ENCODE data around the gene HEBP2.
"Not testable (repeated sequence)": the region's sequence is repeated elsewhere in the genome, so short reads cannot be mapped to it uniquely, and the experiment has no call there.

The HEBP2 gene

GRCh38 chr6:138416206-138416605, 12.2 kb downstream of the HEBP2 start:
- peaks cover 57% of the 10 kb centered on the region for H3K36me3 ChIP-seq (ENCODE audit: control insufficient read depth, insufficient read depth, low read length)
- H3K9ac ChIP-seq (ENCODE audit: low read length) = no peak overlapping the region
- no peak overlapping the region for H3K4me3 ChIP-seq (ENCODE audit: low read depth, low read length)
- H3K27ac ChIP-seq (ENCODE audit: low read depth, low read length) = no peak overlapping the region
- no peaks in the 10 kb centered on the region for H3K27me3 ChIP-seq (ENCODE audit: control insufficient read depth, insufficient read depth, low read length)
- no peaks in the 10 kb centered on the region for H3K4me1 ChIP-seq (ENCODE audit: control insufficient read depth, insufficient read depth, low read length)
- no peaks in the 10 kb centered on the region for H3K9me3 ChIP-seq (ENCODE audit: control insufficient read depth, insufficient read depth, low read depth, low read length)

GRCh38 chr6:138417493-138418117, 13.6 kb downstream of the HEBP2 start:
- Histone ChIP-seq H3K9me3 (ENCODE audit: control insufficient read depth, insufficient read depth, low read depth, low read length) (no peaks in the 10 kb centered on the region), H3K4me1 (ENCODE audit: control insufficient read depth, insufficient read depth, low read length) (no peaks in the 10 kb centered on the region), H3K36me3 (ENCODE audit: control insufficient read depth, insufficient read depth, low read length) (peaks cover 50% of the 10 kb centered on the region), H3K9ac (ENCODE audit: low read length) (no peak overlapping the region), H3K4me3 (ENCODE audit: low read depth, low read length) (no peak overlapping the region), H3K27ac (ENCODE audit: low read depth, low read length) (no peak overlapping the region), H3K27me3 (ENCODE audit: control insufficient read depth, insufficient read depth, low read length) (no peaks in the 10 kb centered on the region)

DNA sequence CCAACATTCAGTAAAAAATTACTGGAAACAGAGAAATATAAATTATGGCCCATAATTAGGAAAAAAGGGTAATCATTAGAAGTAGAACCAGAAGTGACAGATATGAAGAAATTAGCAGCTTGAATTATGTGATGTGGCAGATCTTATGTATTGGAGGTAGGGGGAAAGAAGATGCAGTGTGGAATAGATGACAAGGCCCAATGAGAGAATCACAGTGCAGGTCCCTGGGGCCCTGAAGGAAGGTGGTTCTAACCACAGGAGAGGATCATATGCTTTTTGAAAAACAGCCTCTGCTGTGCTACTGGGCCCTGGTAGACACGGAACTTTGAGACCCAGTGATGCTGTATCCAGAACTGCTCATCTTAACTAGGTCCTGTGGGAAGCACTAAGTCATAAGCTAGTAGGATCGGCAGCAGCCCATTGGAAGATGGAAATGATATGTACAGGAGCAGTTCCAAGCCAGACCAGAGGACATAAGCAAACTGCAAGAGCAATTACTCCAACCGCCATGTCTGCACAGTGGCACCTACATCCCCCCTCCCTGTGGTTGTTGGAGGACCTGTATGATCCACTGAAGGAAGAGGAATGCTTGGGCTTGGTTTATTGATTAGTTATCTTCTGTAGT, 14.2 kb downstream of the HEBP2 start:
- no peak overlapping the region for H3K9ac ChIP-seq (ENCODE audit: low read length)
- H3K27me3 ChIP-seq (ENCODE audit: control insufficient read depth, insufficient read depth, low read length) = no peaks in the 10 kb centered on the region
- H3K4me3 ChIP-seq (ENCODE audit: low read depth, low read length) = no peak overlapping the region
- H3K9me3 ChIP-seq (ENCODE audit: control insufficient read depth, insufficient read depth, low read depth, low read length) = no peaks in the 10 kb centered on the region
- peaks cover 44% of the 10 kb centered on the region for H3K36me3 ChIP-seq (ENCODE audit: control insufficient read depth, insufficient read depth, low read length)
- H3K4me1 ChIP-seq (ENCODE audit: control insufficient read depth, insufficient read depth, low read length) = no peaks in the 10 kb centered on the region
- no peak overlapping the region for H3K27ac ChIP-seq (ENCODE audit: low read depth, low read length)

- H3K27me3 ChIP-seq (ENCODE audit: control insufficient read depth, insufficient read depth, low read length) = no peaks in the 10 kb centered on the region
- no peak overlapping the region for H3K4me3 ChIP-seq (ENCODE audit: low read depth, low read length)
- H3K9ac ChIP-seq (ENCODE audit: low read length) = no peak overlapping the region
- no peak overlapping the region for H3K27ac ChIP-seq (ENCODE audit: low read depth, low read length)
- no peaks in the 10 kb centered on the region for H3K4me1 ChIP-seq (ENCODE audit: control insufficient read depth, insufficient read depth, low read length)
- H3K9me3 ChIP-seq (ENCODE audit: control insufficient read depth, insufficient read depth, low read depth, low read length) = no peaks in the 10 kb centered on the region
- peaks cover 42% of the 10 kb centered on the region for H3K36me3 ChIP-seq (ENCODE audit: control insufficient read depth, insufficient read depth, low read length)
These were observed 15.7 kb downstream of the HEBP2 start for GRCh38 chr6:138419766-138420165.

DNA sequence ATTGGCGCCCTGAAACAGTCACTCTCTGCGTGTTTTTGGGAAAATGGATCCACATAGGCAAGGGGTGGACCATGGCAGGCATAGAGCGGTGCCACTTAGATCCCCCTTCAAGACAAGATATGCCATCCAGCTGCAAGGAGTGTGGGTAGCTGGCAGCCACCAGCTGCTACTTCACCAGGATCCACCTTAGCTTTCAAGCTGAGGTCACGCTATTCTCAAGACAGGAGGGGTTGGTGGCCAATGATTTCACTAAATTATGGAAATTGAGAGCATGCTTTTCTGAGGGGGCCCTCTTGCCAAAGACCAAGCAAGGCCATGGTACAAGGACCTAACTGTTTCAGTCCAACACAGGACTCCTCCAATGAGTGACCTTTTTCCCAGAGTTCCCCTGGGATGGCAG, 16.3 kb downstream of the HEBP2 start:
- H3K4me3 ChIP-seq (ENCODE audit: low read depth, low read length) = no peak overlapping the region
- no peak overlapping the region for H3K27ac ChIP-seq (ENCODE audit: low read depth, low read length)

DNA sequence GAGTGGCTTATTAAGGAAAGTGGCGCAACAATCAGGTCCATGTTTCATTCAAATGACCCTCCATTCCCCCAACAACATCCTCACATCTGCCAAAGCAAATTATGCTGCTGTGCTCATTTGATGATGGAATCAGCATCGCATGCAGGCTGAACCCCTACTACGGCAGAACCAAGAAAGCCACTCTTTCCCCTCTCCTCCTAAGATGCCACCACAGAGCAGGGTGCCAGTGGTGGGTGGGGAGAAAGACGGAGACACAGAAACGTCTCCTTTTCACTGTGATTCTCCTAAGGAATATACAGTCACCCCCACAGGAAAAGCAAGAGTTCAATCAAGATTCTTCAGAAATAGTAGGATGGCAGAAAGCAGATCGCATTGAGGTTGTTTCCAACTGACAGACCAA, 17.1 kb downstream of the HEBP2 start:
- H3K4me3 ChIP-seq (ENCODE audit: low read depth, low read length) = no peak overlapping the region
- H3K36me3 ChIP-seq (ENCODE audit: control insufficient read depth, insufficient read depth, low read length) = peaks cover 31% of the 10 kb centered on the region
- H3K9ac ChIP-seq (ENCODE audit: low read length) = no peak overlapping the region
- no peaks in the 10 kb centered on the region for H3K27me3 ChIP-seq (ENCODE audit: control insufficient read depth, insufficient read depth, low read length)
- no peaks in the 10 kb centered on the region for H3K9me3 ChIP-seq (ENCODE audit: control insufficient read depth, insufficient read depth, low read depth, low read length)
- H3K27ac ChIP-seq (ENCODE audit: low read depth, low read length) = no peak overlapping the region
- H3K4me1 ChIP-seq (ENCODE audit: control insufficient read depth, insufficient read depth, low read length) = no peaks in the 10 kb centered on the region

More for the DNA sequence above, 16.3 kb downstream of the HEBP2 start:
- H3K4me1 ChIP-seq (ENCODE audit: control insufficient read depth, insufficient read depth, low read length) = no peaks in the 10 kb centered on the region
- no peaks in the 10 kb centered on the region for H3K27me3 ChIP-seq (ENCODE audit: control insufficient read depth, insufficient read depth, low read length)
- no peak overlapping the region for H3K9ac ChIP-seq (ENCODE audit: low read length)
- no peaks in the 10 kb centered on the region for H3K9me3 ChIP-seq (ENCODE audit: control insufficient read depth, insufficient read depth, low read depth, low read length)
- peaks cover 38% of the 10 kb centered on the region for H3K36me3 ChIP-seq (ENCODE audit: control insufficient read depth, insufficient read depth, low read length)

- H3K27ac ChIP-seq (ENCODE audit: low read depth, low read length) = no peak overlapping the region
- H3K9me3 ChIP-seq (ENCODE audit: control insufficient read depth, insufficient read depth, low read depth, low read length) = no peaks in the 10 kb centered on the region
- no peaks in the 10 kb centered on the region for H3K27me3 ChIP-seq (ENCODE audit: control insufficient read depth, insufficient read depth, low read length)
- H3K4me3 ChIP-seq (ENCODE audit: low read depth, low read length) = no peak overlapping the region
- H3K36me3 ChIP-seq (ENCODE audit: control insufficient read depth, insufficient read depth, low read length) = peaks cover 34% of the 10 kb centered on the region
- no peak overlapping the region for H3K9ac ChIP-seq (ENCODE audit: low read length)
- H3K4me1 ChIP-seq (ENCODE audit: control insufficient read depth, insufficient read depth, low read length) = no peaks in the 10 kb centered on the region
These were observed 17.6 kb downstream of the HEBP2 start for GRCh38 chr6:138421608-138422007.

GRCh38 chr6:138422861-138423260, 18.8 kb downstream of the HEBP2 start:
- Histone ChIP-seq H3K4me1 (ENCODE audit: control insufficient read depth, insufficient read depth, low read length) (no peaks in the 10 kb centered on the region), H3K4me3 (ENCODE audit: low read depth, low read length) (no peak overlapping the region), H3K27ac (ENCODE audit: low read depth, low read length) (no peak overlapping the region), H3K9me3 (ENCODE audit: control insufficient read depth, insufficient read depth, low read depth, low read length) (no peaks in the 10 kb centered on the region), H3K27me3 (ENCODE audit: control insufficient read depth, insufficient read depth, low read length) (no peaks in the 10 kb centered on the region), H3K9ac (ENCODE audit: low read length) (no peak overlapping the region), H3K36me3 (ENCODE audit: control insufficient read depth, insufficient read depth, low read length) (peaks cover 38% of the 10 kb centered on the region)

DNA sequence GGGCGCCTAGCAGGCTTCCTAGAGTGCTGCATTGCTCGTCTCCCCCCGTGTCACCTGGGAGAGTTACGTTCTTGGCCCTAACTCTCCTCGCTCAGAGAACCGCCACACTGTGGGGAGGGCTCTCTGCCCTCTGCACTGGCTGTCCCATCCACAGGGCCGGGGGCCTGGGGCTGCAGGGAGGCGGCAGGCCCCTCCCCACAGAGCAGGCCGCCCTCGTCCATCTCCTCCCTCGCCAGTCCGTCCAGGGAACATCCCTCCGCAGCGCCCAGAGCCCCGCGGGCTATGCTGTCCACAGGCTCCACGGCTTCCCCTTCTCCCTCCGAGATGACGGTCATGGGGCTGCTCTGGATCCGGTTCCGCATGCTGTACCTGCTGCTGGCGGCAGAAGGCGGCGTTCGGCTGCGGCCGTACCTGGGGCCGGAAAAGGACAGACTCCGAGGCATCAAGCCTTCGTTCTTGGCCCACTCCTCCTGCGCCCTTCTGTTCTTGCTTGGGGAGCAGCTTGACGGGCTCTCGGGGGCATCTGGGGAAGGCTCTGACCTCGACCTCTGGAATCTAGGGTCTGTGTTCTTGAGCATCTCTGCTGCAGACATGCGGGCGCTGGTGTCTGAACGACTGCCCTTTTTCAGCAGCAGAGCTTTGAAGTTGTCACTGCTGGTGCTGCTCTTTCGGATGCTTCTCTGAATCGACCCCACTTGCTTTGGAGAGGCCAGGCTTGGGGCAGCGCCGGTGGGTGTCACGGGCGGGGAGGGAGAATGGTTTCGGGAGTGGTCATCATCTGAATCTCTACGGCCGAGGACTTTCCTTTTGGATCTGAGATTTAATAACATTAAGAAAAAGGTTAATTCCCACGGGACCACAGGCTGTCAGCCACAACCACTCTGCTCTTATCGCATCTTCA, 20.2 kb downstream of the HEBP2 start:
- peaks cover 36% of the 10 kb centered on the region for H3K36me3 ChIP-seq (ENCODE audit: control insufficient read depth, insufficient read depth, low read length)
- no peak overlapping the region for H3K9ac ChIP-seq (ENCODE audit: low read length)
- H3K27me3 ChIP-seq (ENCODE audit: control insufficient read depth, insufficient read depth, low read length) = no peaks in the 10 kb centered on the region
- no peak overlapping the region for H3K27ac ChIP-seq (ENCODE audit: low read depth, low read length)
- H3K4me1 ChIP-seq (ENCODE audit: control insufficient read depth, insufficient read depth, low read length) = no peaks in the 10 kb centered on the region
- no peak overlapping the region for H3K4me3 ChIP-seq (ENCODE audit: low read depth, low read length)
- H3K9me3 ChIP-seq (ENCODE audit: control insufficient read depth, insufficient read depth, low read depth, low read length) = no peaks in the 10 kb centered on the region

DNA sequence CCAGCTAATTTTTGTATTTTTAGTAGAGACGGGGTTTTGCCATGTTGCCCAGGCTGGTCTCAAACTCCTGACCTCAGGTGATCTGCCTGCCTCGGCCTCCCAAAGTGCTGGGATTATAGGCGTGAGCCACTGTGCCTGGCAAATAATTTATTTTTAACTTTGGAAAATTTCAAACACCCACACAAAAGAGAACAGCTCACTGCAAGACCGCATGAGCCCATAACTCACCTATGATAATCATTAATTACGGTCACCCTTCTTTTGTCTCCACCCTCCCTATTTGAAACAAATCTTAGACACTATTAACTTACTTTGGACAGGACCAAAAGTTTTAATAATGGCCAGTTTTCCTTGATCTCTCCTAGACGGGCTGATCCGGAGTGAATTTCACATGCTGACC, 21.2 kb downstream of the HEBP2 start:
- not testable (repeated sequence) for H3K27ac ChIP-seq (ENCODE audit: low read depth, low read length); H3K9me3 ChIP-seq (ENCODE audit: control insufficient read depth, insufficient read depth, low read depth, low read length); H3K4me3 ChIP-seq (ENCODE audit: low read depth, low read length); H3K27me3 ChIP-seq (ENCODE audit: control insufficient read depth, insufficient read depth, low read length); H3K9ac ChIP-seq (ENCODE audit: low read length); H3K4me1 ChIP-seq (ENCODE audit: control insufficient read depth, insufficient read depth, low read length)
- H3K36me3 ChIP-seq (ENCODE audit: control insufficient read depth, insufficient read depth, low read length) = peaks cover 34% of the 10 kb centered on the region

- Histone ChIP-seq H3K36me3 (ENCODE audit: control insufficient read depth, insufficient read depth, low read length) (peaks cover 36% of the 10 kb centered on the region), H3K27me3 (ENCODE audit: control insufficient read depth, insufficient read depth, low read length) (no peaks in the 10 kb centered on the region), H3K4me3 (ENCODE audit: low read depth, low read length) (no peak overlapping the region), H3K9me3 (ENCODE audit: control insufficient read depth, insufficient read depth, low read depth, low read length) (no peaks in the 10 kb centered on the region), H3K4me1 (ENCODE audit: control insufficient read depth, insufficient read depth, low read length) (no peaks in the 10 kb centered on the region; the same call in 1 of the 2 replicates), H3K27ac (ENCODE audit: low read depth, low read length) (no peak overlapping the region), H3K9ac (ENCODE audit: low read length) (no peak overlapping the region)
These were observed 22.6 kb downstream of the HEBP2 start for GRCh38 chr6:138426500-138427123.

All from HUES6 (cell line).